ENCODE measurements around the gene JAKMIP1.

DNA sequence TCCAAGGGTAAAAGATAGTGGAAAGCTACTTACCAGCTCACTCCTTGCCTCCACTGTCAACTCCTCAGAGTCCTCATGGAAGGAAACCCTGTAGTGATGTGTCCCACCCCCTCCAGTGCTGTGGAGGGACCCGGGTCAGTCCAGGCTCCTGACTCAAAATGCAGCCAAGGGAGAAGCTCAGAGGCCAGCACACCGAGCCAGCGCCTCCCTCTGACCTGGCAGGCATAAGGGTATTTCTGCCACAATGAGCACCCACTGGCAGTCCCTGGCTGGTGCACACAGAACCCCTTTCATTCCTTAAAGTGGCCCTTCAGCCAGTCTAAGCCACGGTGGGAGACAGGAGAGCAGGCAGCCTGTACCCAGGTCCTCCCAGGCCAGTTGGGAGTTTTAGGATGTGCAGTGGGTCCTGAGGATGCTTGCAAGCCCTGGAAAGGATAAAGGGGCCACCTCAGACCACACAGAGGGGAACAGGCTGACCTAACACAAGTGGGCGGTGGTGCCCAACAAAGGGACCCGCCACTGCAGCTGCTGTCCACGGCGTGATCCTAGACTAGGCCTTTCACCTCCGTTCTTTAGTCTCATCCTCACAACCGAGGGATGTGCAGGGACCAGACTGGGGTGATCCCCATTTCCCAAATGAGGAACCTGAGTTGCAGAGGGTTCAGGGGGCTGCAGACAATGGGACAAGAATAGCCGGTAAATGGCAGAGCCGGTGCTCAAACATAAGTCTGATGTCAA lies 5.7 kb downstream of the JAKMIP1 start:
- TF ChIP-seq, protein P1, sequence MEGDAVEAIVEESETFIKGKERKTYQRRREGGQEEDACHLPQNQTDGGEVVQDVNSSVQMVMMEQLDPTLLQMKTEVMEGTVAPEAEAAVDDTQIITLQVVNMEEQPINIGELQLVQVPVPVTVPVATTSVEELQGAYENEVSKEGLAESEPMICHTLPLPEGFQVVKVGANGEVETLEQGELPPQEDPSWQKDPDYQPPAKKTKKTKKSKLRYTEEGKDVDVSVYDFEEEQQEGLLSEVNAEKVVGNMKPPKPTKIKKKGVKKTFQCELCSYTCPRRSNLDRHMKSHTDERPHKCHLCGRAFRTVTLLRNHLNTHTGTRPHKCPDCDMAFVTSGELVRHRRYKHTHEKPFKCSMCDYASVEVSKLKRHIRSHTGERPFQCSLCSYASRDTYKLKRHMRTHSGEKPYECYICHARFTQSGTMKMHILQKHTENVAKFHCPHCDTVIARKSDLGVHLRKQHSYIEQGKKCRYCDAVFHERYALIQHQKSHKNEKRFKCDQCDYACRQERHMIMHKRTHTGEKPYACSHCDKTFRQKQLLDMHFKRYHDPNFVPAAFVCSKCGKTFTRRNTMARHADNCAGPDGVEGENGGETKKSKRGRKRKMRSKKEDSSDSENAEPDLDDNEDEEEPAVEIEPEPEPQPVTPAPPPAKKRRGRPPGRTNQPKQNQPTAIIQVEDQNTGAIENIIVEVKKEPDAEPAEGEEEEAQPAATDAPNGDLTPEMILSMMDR (IDR thresholded peaks at IDR 0.05): no peak
- TF ChIP-seq POLR2A (IDR thresholded peaks at IDR 0.05): no peak
